HEK293 (cell line): ENCODE data around the gene GPALPP1.

Experiments
- CTCF ChIA-PET: fragments of 350-600 bp; formaldehyde crosslinking; extraction: SDS; loops from one replicate; lab custom pipeline; 2021; ENCODE audit warnings: antibody characterized with exemption; lab: Yijun Ruan, JAX
- POLR2A ChIA-PET: fragments of 300-600 bp; formaldehyde crosslinking; extraction: SDS; loops from one replicate; lab custom pipeline; 2020; ENCODE audit warnings: antibody characterized with exemption, inconsistent platforms; lab: Yijun Ruan, JAX
- H3K27ac ChIP-seq: fragments of 200-500 bp; sonication (Bioruptor generic); 2 replicates; pipeline ENCODE4 v1.5.1; 2014; ENCODE audit warnings: low read depth, low read length, control low read depth, inconsistent platforms; ENCODE audit errors: extremely low read depth
- H3K36me3 ChIP-seq, 2 experiments: fragments of 200-500 bp in 1 of 2; sonication (Bioruptor generic) in 1 of 2; 1 replicate in 1 of 2; 2 replicates in 1 of 2; pipeline ENCODE4 v1.5.1; 2014 to 2017; ENCODE audit warnings: inconsistent platforms in 2 of 2, low read length in 2 of 2; ENCODE audit not compliant: control insufficient read depth in 2 of 2, insufficient read depth in 1 of 2
- H3K4me1 ChIP-seq: fragments of 200-500 bp; sonication (Bioruptor generic); 2 replicates; pipeline ENCODE4 v1.5.1; 2014; ENCODE audit warnings: mild to moderate bottlenecking, low read length, inconsistent platforms; ENCODE audit not compliant: control insufficient read depth, insufficient read depth
- H3K4me3 ChIP-seq: 2 replicates; pipeline ENCODE4 v1.5.1; 2011; ENCODE audit warnings: low read depth, mild to moderate bottlenecking, control low read depth, low read length, moderate library complexity
- H3K9me3 ChIP-seq: fragments of 200-500 bp; sonication (Bioruptor generic); 2 replicates; pipeline ENCODE4 v1.5.1; 2014; ENCODE audit warnings: low read depth, low read length, inconsistent platforms; ENCODE audit not compliant: control insufficient read depth, insufficient read depth
- EGR2 ChIP-seq: fragments of 450-650 bp; formaldehyde crosslinking; IDR thresholded peaks from 2 replicates; pipeline ENCODE4 v1.5.1; 2016; ENCODE audit warnings: low read depth, missing biosample characterization, missing genetic modification characterization
- KLF9 ChIP-seq: fragments of 450-650 bp; formaldehyde crosslinking; IDR thresholded peaks from 2 replicates; pipeline ENCODE4 v1.5.1; 2016; ENCODE audit warnings: missing biosample characterization, missing genetic modification characterization, low read depth
- PATZ1 ChIP-seq: fragments of 450-650 bp; formaldehyde crosslinking; IDR thresholded peaks from 2 replicates; pipeline ENCODE4 v1.5.1; 2016; ENCODE audit warnings: missing biosample characterization, missing genetic modification characterization
- PRDM10 ChIP-seq: fragments of 450-650 bp; formaldehyde crosslinking; IDR thresholded peaks from 2 replicates; pipeline ENCODE4 v1.5.1; 2016; ENCODE audit warnings: missing biosample characterization, missing genetic modification characterization
- REST ChIP-seq: fragments of 450-650 bp; formaldehyde crosslinking; IDR thresholded peaks from 2 replicates; pipeline ENCODE4 v1.5.1; 2016; ENCODE audit warnings: missing biosample characterization, missing genetic modification characterization
- ZBTB26 ChIP-seq: fragments of 450-650 bp; formaldehyde crosslinking; optimal IDR thresholded peaks from 2 replicates; pipeline ENCODE3; 2016; ENCODE audit warnings: missing biosample characterization, mild to moderate bottlenecking, missing genetic modification characterization
- ZBTB7A ChIP-seq: fragments of 450-650 bp; formaldehyde crosslinking; IDR thresholded peaks from 2 replicates; pipeline ENCODE4 v1.5.1; 2016; ENCODE audit warnings: low read depth, missing biosample characterization, missing genetic modification characterization
- ZFP69B ChIP-seq: fragments of 450-650 bp; formaldehyde crosslinking; IDR thresholded peaks from 2 replicates; pipeline ENCODE4 v1.5.1; 2016; ENCODE audit warnings: missing biosample characterization, missing genetic modification characterization
- ZIC2 ChIP-seq: fragments of 450-650 bp; formaldehyde crosslinking; IDR thresholded peaks from 2 replicates; pipeline ENCODE4 v1.5.1; 2016; ENCODE audit warnings: missing biosample characterization, missing genetic modification characterization
- ZNF132 ChIP-seq: fragments of 450-650 bp; formaldehyde crosslinking; IDR thresholded peaks from 2 replicates; pipeline ENCODE4 v1.5.1; 2017; ENCODE audit warnings: missing biosample characterization, missing genetic modification characterization, borderline replicate concordance
- ZNF221 ChIP-seq: fragments of 450-650 bp; formaldehyde crosslinking; IDR thresholded peaks from 2 replicates; pipeline ENCODE4 v1.5.1; 2017; ENCODE audit warnings: missing biosample characterization, missing genetic modification characterization, borderline replicate concordance
- ZNF223 ChIP-seq: fragments of 450-650 bp; formaldehyde crosslinking; IDR thresholded peaks from 2 replicates; pipeline ENCODE4 v1.5.1; 2016; ENCODE audit warnings: missing biosample characterization, missing genetic modification characterization
- ZNF394 ChIP-seq: fragments of 450-650 bp; formaldehyde crosslinking; IDR thresholded peaks from 2 replicates; pipeline ENCODE4 v1.5.1; 2016; ENCODE audit warnings: missing biosample characterization, missing genetic modification characterization, mild to moderate bottlenecking, moderate library complexity, borderline replicate concordance
- ZNF639 ChIP-seq: fragments of 450-650 bp; formaldehyde crosslinking; IDR thresholded peaks from 2 replicates; pipeline ENCODE4 v1.5.1; 2016; ENCODE audit warnings: missing biosample characterization, missing genetic modification characterization
- ZNF664 ChIP-seq: fragments of 450-650 bp; formaldehyde crosslinking; IDR thresholded peaks from 2 replicates; pipeline ENCODE4 v1.5.1; 2016; ENCODE audit warnings: missing biosample characterization, missing genetic modification characterization
- ZNF747 ChIP-seq: fragments of 450-650 bp; formaldehyde crosslinking; IDR thresholded peaks from 2 replicates; pipeline ENCODE4 v1.5.1; 2016; ENCODE audit warnings: missing biosample characterization, missing genetic modification characterization

The GPALPP1 gene

GRCh38 chr13:45046445-45046844, 57.1 kb downstream of the GPALPP1 start:
- POLR2A ChIA-PET, result interaction anchor here (0.8 kb wide), 1 partner anchor 235 kb away, joined by 3 read pairs; no protein-coding TSS in a partner anchor
- H3K27ac ChIP-seq, result no peak overlapping the region
- no peaks in the 10 kb centered on the region for H3K36me3 ChIP-seq
- no peak for TF ChIP-seq REST (tag by site-specific recombination)
- TF ChIP-seq PATZ1 (tag by site-specific recombination), result no peak
- no peak for TF ChIP-seq ZNF747 (tag by site-specific recombination)
- no peak for TF ChIP-seq ZNF132
- no peak for TF ChIP-seq ZIC2 (tag by site-specific recombination)
- no peak for TF ChIP-seq ZBTB26 (tag by site-specific recombination)
- TF ChIP-seq PRDM10, result no peak
- TF ChIP-seq ZNF223 (tag by site-specific recombination), result no peak
- TF ChIP-seq ZNF221 (tag by site-specific recombination), result no peak
- no peak for TF ChIP-seq ZNF394 (tag by site-specific recombination)
- TF ChIP-seq ZNF639 (tag by site-specific recombination), result no peak
- no peak for TF ChIP-seq ZBTB7A (tag by site-specific recombination)
- TF ChIP-seq ZFP69B (tag by site-specific recombination), result no peak
- TF ChIP-seq ZNF664 (tag by site-specific recombination), result no peak
- TF ChIP-seq KLF9 (tag by site-specific recombination), result no peak
- no peak for TF ChIP-seq EGR2 (tag by site-specific recombination)
- TF ChIP-seq, all 188 proteins: peak for 0
- CTCF ChIA-PET, result interaction anchor here (0.6 to 4.4 kb wide), 28 partner anchors 9 to 373 kb away, joined by 3 to 83 read pairs (median 4); no protein-coding TSS in a partner anchor
- Histone ChIP-seq H3K4me1 (0 out of 2 replicates have a peak, but pooled peaks cover 2% of the 10 kb centered on the region), H3K4me3 (no peak overlapping the region), H3K9me3 (no peaks in the 10 kb centered on the region)
